HG02763 (cell line): Measurements from ENCODE around the gene ME2.
A peak's percentile ranks its signal among the peaks of the same experiment; 100 is the strongest.
"Not testable (repeated sequence)": the region's sequence is repeated elsewhere in the genome, so short reads cannot be mapped to it uniquely, and the experiment has no call there.

ENCODE experiments used
- ATAC-seq: cut with Tn5 transposase; IDR thresholded peaks from one replicate; pipeline ENCODE4 v1.9.1; 2021; ENCODE audit warnings: mild to moderate bottlenecking, moderate library complexity; ENCODE audit not compliant: unreplicated experiment

ME2 gene

DNA sequence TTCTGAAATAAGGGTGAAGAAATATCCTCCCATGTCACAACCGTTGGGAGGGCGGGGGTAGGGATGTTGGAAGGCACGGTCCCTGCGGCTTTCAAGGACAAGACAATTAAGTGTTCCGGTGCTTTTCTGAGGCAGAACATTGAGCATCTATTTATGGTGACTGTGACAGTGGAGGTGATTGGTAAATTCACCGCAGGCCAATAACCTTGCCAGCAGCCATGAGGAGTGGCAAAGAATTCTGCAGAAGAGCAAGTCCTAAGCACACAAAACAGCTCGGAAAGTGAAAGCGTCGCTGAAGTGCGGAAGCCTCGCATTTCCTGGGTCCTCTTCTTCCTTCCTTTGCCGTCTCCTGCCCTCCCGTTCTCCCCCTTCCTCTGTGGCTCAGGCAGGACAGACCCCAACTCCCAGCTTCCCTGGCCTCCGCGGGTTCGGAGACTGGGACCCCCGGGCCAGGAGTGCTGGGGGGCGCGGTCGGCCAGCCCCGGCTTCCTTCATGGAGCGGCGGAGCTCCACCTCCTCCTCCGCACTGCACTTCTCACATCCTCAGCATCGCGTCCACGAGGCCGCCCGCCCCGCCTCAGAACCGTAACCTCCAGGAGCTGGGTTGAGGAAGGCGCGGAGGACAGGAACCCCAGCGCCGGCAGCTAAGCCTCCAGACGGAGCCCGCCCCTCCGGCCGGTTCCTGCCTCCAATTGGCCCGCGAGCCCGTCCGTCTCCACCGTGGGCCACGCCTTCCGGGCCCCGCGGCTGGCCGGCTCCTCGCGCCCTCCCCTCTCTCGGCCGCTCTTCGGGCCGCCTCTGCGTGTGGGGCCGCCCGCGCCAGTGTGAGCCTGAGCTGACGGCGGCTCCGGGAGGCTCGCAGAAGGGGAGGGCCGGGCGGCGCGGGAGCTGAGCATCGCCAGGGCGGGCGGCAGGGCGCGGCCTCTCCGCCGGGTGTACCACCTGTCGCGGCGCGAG, at the start of gene ME2:
TSS of gene ME2 (plus strand) at position 774 of the 957 bp plus-strand sequence. CDS start 16,703 bp downstream, outside the sequence.
- ATAC-seq, result peak; percentile 97

GRCh38 chr18:50829644-50830043, 49.3 kb upstream of the ME2 start:
- no peak for ATAC-seq

DNA sequence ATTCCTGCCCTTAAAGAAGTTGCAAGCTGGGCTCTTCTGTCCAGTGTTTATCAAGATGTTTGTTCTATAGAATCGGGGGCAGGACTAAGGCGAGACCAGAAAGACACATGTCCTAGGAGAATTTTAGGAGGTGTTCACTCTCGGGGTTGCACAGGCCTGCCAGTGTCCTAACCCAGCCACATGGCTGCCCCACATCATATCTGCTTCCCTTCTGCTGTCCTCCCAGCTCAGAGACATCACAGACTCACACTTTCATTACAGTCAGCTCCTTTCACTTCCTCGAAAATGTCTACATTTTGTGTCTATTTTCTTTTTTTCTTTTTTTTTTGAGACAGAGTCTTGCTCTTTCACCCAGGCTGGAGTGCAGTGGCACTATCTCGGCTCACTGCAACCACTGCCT, 48.4 kb upstream of the ME2 start:
- peak; percentile 56 for ATAC-seq

GRCh38 chr18:50832754-50833153, 46.2 kb upstream of the ME2 start:
- peak; percentile 63 for ATAC-seq

GRCh38 chr18:50833496-50833895, 45.4 kb upstream of the ME2 start:
- ATAC-seq, result not testable (repeated sequence)

GRCh38 chr18:50836521-50836957, 42.4 kb upstream of the ME2 start:
- ATAC-seq, result no peak

GRCh38 chr18:50839341-50839740, 39.6 kb upstream of the ME2 start:
- ATAC-seq, result no peak

DNA sequence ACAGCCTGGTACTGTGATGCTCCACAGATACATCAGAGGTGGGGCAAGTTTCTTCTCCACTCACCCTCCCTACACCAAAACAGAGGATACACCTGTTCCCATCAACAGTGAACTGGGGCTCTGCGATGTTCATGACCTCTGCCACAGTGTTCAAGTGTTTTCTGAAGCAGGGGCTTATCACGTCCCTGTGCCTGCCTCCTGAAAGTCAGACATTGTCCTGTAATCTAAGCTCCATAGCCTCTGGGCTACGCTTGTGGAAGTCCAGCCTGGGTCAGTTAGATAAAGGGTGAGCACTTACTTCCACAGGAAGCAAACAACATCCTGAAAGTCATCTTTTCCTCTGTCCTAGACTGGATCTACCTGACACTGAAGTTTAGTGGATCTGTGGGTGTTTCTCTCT, 38.9 kb upstream of the ME2 start:
- ATAC-seq, result no peak

- no peak for ATAC-seq
These were observed 36.1 kb upstream of the ME2 start for GRCh38 chr18:50842846-50843245.

DNA sequence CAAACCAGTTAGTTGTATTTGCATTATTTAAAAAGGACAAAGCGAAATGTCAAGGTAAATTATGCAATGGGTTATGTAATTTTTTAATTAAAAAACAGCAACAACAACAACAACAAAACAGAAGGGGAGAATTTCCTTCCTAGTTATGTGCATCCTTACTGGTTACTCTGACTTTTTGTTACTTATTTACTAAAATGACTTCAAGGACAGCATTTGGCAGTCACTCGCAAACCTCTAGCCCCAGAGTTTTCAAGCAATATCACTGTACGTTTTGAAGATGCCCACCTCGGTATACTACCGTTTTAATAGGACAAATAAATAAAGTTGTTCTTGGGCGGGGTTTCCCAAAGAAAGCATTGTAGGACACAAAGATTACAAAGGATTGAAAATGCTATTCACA, 34.4 kb upstream of the ME2 start:
- ATAC-seq, result no peak

DNA sequence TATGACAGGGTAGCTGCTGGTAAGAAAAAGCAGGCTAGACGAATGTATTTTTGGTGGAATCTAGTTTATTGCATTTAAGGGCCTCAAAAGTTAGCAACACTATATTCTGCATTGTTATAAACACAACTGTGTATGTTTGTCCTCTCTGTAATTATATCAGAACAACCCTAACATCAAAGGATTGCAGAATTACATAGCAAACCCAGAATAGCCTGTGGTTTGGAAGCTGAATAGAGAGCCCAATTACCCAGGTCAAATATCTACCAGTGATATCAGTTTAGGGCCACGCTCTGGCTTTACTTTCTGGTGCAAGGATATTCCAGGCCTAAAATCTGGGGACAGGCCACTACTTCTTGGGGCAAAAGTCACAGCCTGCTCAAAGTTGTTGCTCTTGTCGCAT, 34.0 kb upstream of the ME2 start:
- ATAC-seq, result no peak

- ATAC-seq, result no peak
These were observed 31.7 kb upstream of the ME2 start for GRCh38 chr18:50847192-50847591.

DNA sequence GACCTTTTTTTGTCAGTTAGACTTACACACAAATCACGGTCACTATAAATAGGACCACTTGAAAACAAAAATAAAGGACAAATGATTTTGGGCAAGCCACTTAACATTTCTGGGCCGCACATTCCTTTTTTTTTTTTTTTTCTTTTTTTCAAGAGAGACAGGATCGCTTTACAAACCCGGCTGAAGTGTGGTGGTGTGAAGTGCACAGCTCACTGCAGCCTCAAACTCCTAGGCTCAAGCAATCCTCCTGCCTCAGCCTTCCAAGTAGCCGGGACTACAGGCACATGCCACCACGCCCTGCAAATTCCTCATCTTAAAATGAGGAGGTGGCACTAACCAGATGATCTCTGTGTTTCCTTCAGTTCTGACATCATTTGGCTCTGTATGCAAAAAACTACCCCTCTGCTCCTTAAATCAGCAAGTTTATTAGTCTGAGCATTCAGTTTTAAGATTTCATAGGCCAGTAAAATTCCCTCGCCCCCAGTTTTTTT, 30.8 kb upstream of the ME2 start:
- ATAC-seq, result no peak

- no peak for ATAC-seq
These were observed 29.9 kb upstream of the ME2 start for GRCh38 chr18:50848991-50849390.

DNA sequence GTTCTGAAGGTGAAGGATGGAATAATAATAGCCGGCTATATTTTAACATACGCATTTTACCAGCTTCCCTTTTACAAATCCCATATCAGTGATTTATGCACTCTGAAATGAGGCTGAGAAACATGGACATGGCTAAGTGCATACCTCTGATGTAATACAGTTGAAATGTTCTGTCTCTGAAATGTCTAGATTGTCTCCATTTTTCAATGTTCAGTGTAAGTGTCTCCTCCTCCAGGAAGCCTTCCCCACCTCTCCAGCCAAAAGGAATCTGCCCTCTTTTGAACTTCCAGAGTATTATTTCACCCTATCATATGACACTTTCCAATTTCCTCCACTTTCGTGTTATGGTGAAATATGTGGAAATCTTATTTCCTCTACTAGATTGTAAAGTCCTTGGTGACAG, 29.5 kb upstream of the ME2 start:
- no peak for ATAC-seq

GRCh38 chr18:50850307-50851065, 28.4 kb upstream of the ME2 start:
- ATAC-seq, result no peak

- no peak for ATAC-seq
These were observed 25.1 kb upstream of the ME2 start for GRCh38 chr18:50853863-50854271.

DNA sequence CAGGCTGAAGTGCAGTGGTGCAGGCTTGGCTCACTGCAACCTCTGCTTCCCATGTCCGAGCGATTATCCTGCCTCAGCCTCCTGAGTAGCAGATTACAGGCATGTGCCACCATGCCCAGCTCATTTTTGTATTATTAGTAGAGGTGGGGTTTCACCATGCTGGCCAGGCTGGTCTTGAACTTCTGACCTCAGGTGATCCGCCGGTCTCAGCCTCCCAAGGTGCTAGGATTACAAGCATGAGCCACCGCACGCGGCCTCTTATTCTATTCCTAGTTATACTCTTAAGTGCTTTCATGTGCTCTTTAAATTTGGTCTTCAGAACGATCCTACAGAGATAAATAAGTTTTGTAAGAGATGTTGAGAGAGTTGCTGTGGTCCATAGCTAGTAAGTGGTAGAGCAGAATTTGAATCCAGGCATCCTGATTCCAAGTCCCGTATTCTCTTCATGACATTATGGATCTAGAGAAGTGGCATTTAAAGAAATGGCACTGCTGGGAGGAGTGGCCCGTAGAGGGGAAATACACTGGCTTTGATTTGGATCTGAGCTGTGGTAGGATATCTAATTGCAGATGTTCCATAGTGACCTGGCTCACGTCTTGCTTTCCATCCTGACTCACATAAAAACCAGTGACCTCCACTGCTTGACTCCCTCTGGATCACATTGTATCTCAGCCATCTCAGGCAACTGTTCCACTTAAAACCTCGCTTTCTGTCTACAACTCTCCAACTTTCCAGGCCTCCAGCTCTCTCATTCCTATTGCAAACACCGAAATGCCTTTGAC, 22.8 kb upstream of the ME2 start:
- ATAC-seq, result no peak

- ATAC-seq, result not testable (repeated sequence)
These were observed 21.8 kb upstream of the ME2 start for GRCh38 chr18:50857166-50857565.

GRCh38 chr18:50857694-50858093, 21.2 kb upstream of the ME2 start:
- ATAC-seq, result no peak
